HUES48 (cell line): ENCODE measurements around the gene ICAM4.
"Not testable (repeated sequence)": the region's sequence is repeated elsewhere in the genome, so short reads cannot be mapped to it uniquely, and the experiment has no call there.

ENCODE experiments used
- H3K27ac ChIP-seq: one replicate; pipeline ENCODE4 v1.7.0; 2013; ENCODE audit warnings: low read depth, low read length, inconsistent platforms
- H3K27me3 ChIP-seq: 2 replicates; pipeline ENCODE4 v1.6.1; 2013; ENCODE audit warnings: mild to moderate bottlenecking, low read length; ENCODE audit not compliant: control insufficient read depth, insufficient read depth
- H3K36me3 ChIP-seq: 2 replicates; pipeline ENCODE4 v1.6.1; 2013; ENCODE audit warnings: low read length; ENCODE audit not compliant: control insufficient read depth, insufficient read depth
- H3K4me1 ChIP-seq: 2 replicates; pipeline ENCODE4 v1.6.1; 2013; ENCODE audit warnings: mild to moderate bottlenecking, low read length; ENCODE audit not compliant: control insufficient read depth, insufficient read depth
- H3K4me3 ChIP-seq: 2 replicates; pipeline ENCODE4 v1.5.1; 2013; ENCODE audit warnings: mild to moderate bottlenecking, low read depth, low read length
- H3K9ac ChIP-seq: 2 replicates; pipeline ENCODE4 v1.6.1; 2013; ENCODE audit warnings: mild to moderate bottlenecking, low read depth, low read length, moderate library complexity
- H3K9me3 ChIP-seq: 2 replicates; pipeline ENCODE4 v1.6.1; 2013; ENCODE audit warnings: low read length; ENCODE audit not compliant: control insufficient read depth, insufficient read depth

The ICAM4 gene, protein sequence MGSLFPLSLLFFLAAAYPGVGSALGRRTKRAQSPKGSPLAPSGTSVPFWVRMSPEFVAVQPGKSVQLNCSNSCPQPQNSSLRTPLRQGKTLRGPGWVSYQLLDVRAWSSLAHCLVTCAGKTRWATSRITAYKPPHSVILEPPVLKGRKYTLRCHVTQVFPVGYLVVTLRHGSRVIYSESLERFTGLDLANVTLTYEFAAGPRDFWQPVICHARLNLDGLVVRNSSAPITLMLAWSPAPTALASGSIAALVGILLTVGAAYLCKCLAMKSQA

DNA sequence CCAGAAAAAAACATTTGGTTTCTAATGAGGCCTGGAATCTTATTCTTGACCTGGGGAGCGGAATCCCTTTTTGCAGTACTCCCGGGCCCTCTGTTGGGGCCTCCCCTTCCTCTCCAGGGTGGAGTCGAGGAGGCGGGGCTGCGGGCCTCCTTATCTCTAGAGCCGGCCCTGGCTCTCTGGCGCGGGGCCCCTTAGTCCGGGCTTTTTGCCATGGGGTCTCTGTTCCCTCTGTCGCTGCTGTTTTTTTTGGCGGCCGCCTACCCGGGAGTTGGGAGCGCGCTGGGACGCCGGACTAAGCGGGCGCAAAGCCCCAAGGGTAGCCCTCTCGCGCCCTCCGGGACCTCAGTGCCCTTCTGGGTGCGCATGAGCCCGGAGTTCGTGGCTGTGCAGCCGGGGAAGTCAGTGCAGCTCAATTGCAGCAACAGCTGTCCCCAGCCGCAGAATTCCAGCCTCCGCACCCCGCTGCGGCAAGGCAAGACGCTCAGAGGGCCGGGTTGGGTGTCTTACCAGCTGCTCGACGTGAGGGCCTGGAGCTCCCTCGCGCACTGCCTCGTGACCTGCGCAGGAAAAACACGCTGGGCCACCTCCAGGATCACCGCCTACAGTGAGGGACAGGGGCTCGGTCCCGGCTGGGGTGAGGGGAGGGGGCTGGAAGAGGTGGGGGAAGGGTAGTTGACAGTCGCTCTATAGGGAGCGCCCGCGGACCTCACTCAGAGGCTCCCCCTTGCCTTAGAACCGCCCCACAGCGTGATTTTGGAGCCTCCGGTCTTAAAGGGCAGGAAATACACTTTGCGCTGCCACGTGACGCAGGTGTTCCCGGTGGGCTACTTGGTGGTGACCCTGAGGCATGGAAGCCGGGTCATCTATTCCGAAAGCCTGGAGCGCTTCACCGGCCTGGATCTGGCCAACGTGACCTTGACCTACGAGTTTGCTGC, at the start of gene ICAM4:
Gene ICAM4, plus strand, starts transcription at position 153 of the 935 bp plus-strand sequence. Its CDS starts 58 bp downstream, at position 211.
- peak within 1 kb of the TSS; percentile 54 for H3K4me3 ChIP-seq

DNA sequence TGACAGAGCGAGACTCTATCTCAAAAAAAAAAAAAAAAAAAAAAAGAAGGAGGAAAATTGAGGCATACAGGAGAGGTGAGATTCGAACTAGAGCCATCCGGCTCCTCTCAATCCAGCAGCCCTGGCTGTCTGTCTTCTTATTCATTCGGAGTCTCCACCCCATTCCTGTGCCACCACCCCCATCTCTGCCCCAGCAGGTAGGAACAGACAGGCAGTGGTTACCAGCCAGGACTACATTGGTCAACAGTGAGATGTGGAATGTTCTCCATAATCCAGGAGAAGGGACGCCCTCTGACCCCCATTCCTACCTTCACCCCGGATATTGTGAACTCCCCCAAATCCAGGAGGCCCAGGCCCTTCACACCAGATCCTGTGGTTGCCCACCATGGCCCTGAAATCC, 49.1 kb upstream of the ICAM4 start:
- Histone ChIP-seq H3K9ac (no peak overlapping the region), H3K4me1 (peaks cover 3% of the 10 kb centered on the region; the same call in 1 of the 2 replicates), H3K27ac (no peak overlapping the region), H3K27me3 (no peaks in the 10 kb centered on the region), H3K4me3 (no peak overlapping the region), H3K9me3 (no peaks in the 10 kb centered on the region), H3K36me3 (no peaks in the 10 kb centered on the region)

More for the DNA sequence above, at the start of gene ICAM4:
- Histone ChIP-seq H3K4me1 (peaks cover 16% of the 10 kb centered on the region; the same call in 1 of the 2 replicates), H3K27ac (no peak within 1 kb of the TSS), H3K27me3 (peaks cover 61% of the 10 kb centered on the region), H3K36me3 (0 out of 2 replicates have a peak, but pooled peaks cover 3% of the 10 kb centered on the region), H3K9ac (no peak within 1 kb of the TSS), H3K9me3 (no peaks in the 10 kb centered on the region)

DNA sequence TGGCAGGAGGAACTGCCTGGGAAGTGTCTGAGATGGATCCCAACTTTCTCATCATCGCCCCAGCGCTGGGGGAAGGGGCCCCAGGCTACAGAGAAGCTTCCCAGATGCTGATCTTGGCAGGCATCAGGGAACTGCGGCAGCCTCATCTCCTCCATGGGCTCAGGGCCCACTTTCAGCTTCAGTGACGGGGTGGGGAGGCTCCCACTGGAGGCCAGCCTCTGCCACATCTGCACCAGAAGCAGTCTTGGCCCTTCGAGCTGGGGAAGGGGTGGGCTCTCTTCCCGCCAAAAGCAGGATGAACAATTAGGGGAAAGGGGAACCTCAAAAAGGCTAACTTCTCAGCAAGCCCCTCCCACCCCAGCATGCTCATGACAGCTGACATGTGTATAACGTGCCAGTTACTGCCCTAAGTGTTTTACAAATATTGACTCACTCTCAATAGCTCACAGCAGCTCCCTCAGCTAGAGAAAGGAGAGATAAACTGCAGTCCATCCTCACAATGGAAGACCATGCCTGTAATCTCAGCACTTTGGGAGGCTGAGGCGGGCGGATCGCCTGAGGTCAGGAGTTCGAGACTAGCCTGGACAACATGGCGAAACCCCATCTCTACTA, 48.5 kb upstream of the ICAM4 start:
- Histone ChIP-seq H3K27me3 (no peaks in the 10 kb centered on the region), H3K36me3 (no peaks in the 10 kb centered on the region), H3K9ac (no peak overlapping the region), H3K9me3 (no peaks in the 10 kb centered on the region), H3K27ac (no peak overlapping the region), H3K4me3 (no peak overlapping the region), H3K4me1 (peaks cover 5% of the 10 kb centered on the region; the same call in 1 of the 2 replicates)

DNA sequence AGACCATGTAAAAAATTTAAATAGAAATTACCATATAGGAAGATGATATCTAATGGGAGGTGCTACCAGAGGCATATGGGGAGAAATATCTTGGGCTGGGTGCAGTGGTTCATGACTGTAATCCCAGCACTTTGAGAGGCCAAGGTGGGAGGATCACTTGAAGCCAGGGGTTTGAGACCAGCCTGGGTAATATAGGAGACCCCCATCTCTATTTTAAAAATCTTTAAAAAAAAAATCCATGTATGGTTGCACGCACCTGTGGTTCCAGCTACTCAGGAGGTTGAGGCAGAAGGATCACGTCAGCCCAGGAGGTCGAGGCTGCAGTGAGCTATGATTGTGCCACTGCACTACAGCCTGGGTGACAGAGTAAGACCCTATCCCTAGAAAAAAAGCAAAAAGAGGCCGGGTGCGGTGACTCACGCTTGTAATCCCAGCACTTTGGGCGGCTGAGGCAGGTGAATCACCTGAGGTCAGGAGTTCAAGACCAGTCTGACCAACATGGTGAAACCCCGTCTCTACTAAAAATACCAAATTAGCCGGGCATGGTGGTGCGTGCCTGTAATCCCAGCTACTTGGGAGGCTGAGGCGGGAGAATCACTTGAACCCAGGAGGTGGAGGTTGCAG, 44.8 kb upstream of the ICAM4 start:
- H3K4me1 ChIP-seq, H3K27me3 ChIP-seq, H3K9ac ChIP-seq, H3K4me3 ChIP-seq, H3K27ac ChIP-seq, H3K36me3 ChIP-seq, H3K9me3 ChIP-seq: not testable (repeated sequence)

DNA sequence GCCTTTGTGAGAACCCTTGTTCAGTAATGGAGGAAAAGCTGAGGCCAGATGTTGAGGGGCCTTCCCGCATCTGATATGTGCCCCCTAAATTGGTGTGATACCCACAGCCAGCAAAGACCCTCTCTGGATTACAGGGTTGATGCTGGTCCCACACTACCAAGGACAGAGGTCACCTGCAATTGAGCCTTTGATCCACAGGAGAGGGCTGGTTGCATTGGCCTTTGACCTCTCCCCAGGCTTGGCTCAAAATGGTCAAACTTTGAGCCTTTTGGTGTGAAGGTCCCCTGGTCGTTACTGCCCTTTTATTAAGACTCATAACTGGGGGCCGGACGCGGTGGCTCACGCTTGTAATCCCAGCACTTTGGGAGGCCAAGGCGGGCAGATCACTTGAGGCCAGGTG, 43.1 kb upstream of the ICAM4 start:
- Histone ChIP-seq H3K36me3 (no peaks in the 10 kb centered on the region), H3K9me3 (no peaks in the 10 kb centered on the region), H3K4me3 (no peak overlapping the region), H3K27me3 (no peaks in the 10 kb centered on the region), H3K9ac (no peak overlapping the region), H3K27ac (no peak overlapping the region), H3K4me1 (peaks cover 5% of the 10 kb centered on the region; the same call in 1 of the 2 replicates)

DNA sequence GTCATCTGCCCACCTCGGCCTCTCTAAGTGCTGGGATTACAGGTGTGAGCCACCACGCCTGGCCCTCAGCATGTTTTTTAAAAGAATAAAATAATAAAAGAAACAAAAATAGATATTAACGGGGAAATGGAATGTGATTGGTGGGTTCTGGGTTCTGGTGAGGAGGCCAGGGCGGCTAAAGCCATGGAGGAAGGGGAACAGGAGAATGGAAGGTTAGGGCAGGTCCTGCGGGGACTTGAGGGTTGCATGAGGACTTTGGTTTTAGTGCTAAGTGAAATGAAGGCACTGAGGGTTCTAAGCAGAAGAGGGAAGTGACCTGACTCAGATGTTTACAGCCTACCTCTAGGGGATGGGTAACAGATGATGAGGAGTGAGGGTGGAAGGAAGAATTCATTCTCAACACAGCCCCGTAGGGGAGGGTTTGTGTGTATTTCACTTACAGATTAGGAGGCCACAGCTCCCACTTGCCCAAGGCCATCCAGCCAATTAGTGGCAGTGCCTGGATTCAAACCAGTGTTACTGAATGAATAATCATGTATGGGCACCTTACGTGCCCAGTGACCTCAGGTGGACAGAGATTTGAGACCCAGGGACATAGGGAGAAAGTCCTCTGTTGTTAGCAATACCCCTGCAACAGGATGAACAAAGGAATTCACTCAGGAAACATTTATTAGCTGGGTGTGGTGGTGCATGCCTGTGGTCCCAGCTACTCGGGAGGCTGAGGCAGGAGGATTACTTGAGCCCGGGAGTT, 41.4 kb upstream of the ICAM4 start:
- H3K4me3 ChIP-seq: no peak overlapping the region
- H3K27me3 ChIP-seq: no peaks in the 10 kb centered on the region
- no peak overlapping the region for H3K27ac ChIP-seq
- no peak overlapping the region for H3K9ac ChIP-seq
- peaks cover 5% of the 10 kb centered on the region; the same call in 1 of the 2 replicates for H3K4me1 ChIP-seq
- H3K36me3 ChIP-seq: no peaks in the 10 kb centered on the region
- no peaks in the 10 kb centered on the region for H3K9me3 ChIP-seq

DNA sequence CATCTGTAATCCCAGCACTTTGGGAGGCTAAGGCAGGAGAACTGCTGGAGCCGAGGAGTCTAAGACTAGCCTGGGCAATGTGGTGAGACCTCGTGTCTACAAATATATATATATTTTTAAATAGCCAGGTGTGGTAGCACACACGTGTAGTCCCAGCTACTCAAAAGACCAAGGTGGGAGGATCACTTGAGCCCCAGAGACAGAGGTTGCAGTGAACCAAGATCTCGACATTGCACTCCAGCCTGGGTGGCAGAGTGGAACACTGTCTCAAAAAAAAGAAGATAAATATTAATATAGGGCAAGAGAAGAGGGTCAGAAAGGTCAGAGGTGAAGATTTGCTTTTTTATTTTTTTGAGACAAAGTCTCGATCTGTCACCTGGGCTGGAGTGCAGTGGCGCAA, 40.2 kb upstream of the ICAM4 start:
- no peak overlapping the region for H3K27ac ChIP-seq
- H3K36me3 ChIP-seq: no peaks in the 10 kb centered on the region
- H3K27me3 ChIP-seq: no peaks in the 10 kb centered on the region
- peaks cover 5% of the 10 kb centered on the region; the same call in 1 of the 2 replicates for H3K4me1 ChIP-seq
- no peak overlapping the region for H3K9ac ChIP-seq
- H3K4me3 ChIP-seq: no peak overlapping the region
- no peaks in the 10 kb centered on the region for H3K9me3 ChIP-seq

DNA sequence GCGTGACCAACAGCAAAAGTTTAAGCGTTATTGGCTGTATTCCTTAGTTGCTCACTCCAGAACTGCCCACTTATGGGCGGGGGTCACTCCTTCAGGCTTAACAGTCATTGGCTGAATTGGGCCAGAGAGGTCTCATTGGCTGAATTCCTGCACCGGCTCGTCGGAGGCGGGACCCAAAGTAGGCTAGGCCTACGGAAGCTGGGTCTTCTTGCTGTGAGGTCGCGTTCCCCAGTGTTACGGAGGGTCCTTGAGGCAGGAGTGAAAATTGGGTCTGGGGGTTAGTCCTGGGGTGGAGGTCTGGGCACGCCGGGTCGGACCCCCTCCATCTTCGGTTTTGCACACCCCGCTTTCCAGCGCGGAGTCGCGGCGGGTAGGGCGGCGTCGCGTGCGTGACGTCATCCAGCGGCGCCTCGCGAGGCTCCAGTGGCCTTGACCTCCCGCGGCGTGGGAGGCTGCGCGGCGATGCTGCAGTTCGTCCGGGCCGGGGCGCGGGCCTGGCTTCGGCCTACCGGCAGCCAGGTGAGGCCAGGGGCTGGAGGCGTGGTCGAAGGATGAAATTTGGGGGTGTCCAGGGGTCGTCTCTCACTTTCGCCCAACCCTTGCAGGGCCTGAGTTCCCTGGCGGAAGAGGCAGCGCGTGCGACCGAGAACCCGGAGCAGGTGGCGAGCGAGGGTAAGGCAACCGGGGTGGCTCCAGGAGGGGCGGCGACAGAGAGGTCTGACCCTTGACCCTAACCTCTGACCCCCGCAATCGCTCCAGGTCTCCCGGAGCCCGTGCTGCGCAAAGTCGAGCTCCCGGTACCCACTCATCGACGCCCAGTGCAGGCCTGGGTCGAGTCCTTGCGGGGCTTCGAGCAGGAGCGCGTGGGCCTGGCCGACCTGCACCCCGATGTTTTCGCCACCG, 34.7 kb upstream of the ICAM4 start, which contains the start of gene MRPL4:
Gene MRPL4, plus strand, starts transcription at position 423 of the 903 bp plus-strand sequence. Its CDS starts 40 bp downstream, at position 463.
- Histone ChIP-seq H3K36me3 (peaks cover 28% of the 10 kb centered on the region), H3K4me1 (no peaks in the 10 kb centered on the region), H3K9me3 (no peaks in the 10 kb centered on the region), H3K27me3 (no peaks in the 10 kb centered on the region), H3K9ac (peak within 1 kb of the TSS; percentile 86), H3K27ac (peak within 1 kb of the TSS; percentile 86), H3K4me3 (peak within 1 kb of the TSS; percentile 96)

DNA sequence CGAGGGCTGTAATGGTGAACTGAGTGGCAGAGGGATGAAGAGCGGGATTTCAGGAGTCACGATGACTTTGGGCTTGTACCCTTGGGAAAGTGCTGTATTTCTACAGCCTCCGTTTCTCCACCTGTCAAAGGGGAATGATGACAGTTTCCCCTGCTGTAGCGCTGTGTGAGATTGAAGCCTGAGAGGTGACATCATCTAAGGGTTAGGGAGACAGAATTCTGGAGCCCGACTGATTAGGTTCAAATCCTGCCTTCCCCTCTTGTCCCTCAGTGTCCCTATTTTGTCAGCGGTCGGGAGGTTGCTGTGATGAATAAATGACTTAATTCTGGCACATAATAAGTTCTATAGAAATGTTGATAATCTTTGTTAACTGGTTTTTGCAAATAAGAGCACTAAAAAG, 34.0 kb upstream of the ICAM4 start:
- H3K4me3 ChIP-seq: peak overlapping the region; percentile 96
- no peaks in the 10 kb centered on the region for H3K27me3 ChIP-seq
- peaks cover 34% of the 10 kb centered on the region for H3K36me3 ChIP-seq
- peak overlapping the region; percentile 86 for H3K9ac ChIP-seq
- no peaks in the 10 kb centered on the region for H3K9me3 ChIP-seq
- H3K4me1 ChIP-seq: no peaks in the 10 kb centered on the region
- peak overlapping the region; percentile 86 for H3K27ac ChIP-seq
